HG02642 (cell line): Measurements from ENCODE around the gene CHI3L2.

Source experiments
- ATAC-seq: cut with Tn5 transposase; IDR thresholded peaks from one replicate; pipeline ENCODE4 v1.9.1; 2021; ENCODE audit warnings: mild to moderate bottlenecking; ENCODE audit not compliant: unreplicated experiment, poor library complexity

The CHI3L2 gene

GRCh38 chr1:111286912-111287311 lies 59.4 kb downstream of the CHI3L2 start:
- ATAC-seq: no peak

GRCh38 chr1:111289371-111289770 lies 61.9 kb downstream of the CHI3L2 start:
- ATAC-seq: no peak

GRCh38 chr1:111290104-111290503 lies 62.6 kb downstream of the CHI3L2 start:
- ATAC-seq: no peak

GRCh38 chr1:111290630-111291029 lies 63.1 kb downstream of the CHI3L2 start, which contains the start of gene CHIA:
Gene CHIA (plus strand): TSS chr1:111290851. CDS start chr1:111310468, 19,617 bp downstream.
- ATAC-seq: no peak
